Hematopoietic multipotent progenitor cell treated with erythropoietin and hydrocortisone succinate and interleukin-3 and kit ligand, for 8 days (in vitro differentiated cells): ENCODE measurements around the gene MPDU1.
"Not testable (repeated sequence)": the region's sequence is repeated elsewhere in the genome, so short reads cannot be mapped to it uniquely, and the experiment has no call there.

ENCODE experiments used
- DNase-seq: peaks from one replicate; pipeline ENCODE4 v3.0.0-alpha.2; 2015

MPDU1 gene

GRCh38 chr17:7620835-7621234 is 37.2 kb downstream of the MPDU1 start:
- no peak for DNase-seq

- DNase-seq, result no peak
Measured at GRCh38 chr17:7623661-7624060, 40.0 kb downstream of the MPDU1 start.

GRCh38 chr17:7625749-7626148 is 42.1 kb downstream of the MPDU1 start:
- DNase-seq, result not testable (repeated sequence)

GRCh38 chr17:7626307-7626706 is 42.7 kb downstream of the MPDU1 start:
- DNase-seq, result no peak

- DNase-seq, result peak; percentile 65
Measured at GRCh38 chr17:7626956-7627249, 43.3 kb downstream of the MPDU1 start.

- peak; percentile 91 for DNase-seq
Measured at GRCh38 chr17:7627250-7628121, 43.8 kb downstream of the MPDU1 start, which contains the start of gene SAT2. SAT2 (minus strand) TSS chr17:7627821; CDS start chr17:7627635, 186 bp downstream.

- no peak for DNase-seq
Measured at GRCh38 chr17:7629939-7630571, 46.4 kb downstream of the MPDU1 start, which contains the start of gene SHBG. SHBG (plus strand) TSS chr17:7630135; CDS start chr17:7630173, 38 bp downstream.

GRCh38 chr17:7631398-7632380 is 48.0 kb downstream of the MPDU1 start:
- no peak for DNase-seq

- DNase-seq, result peak; percentile 83
Measured at GRCh38 chr17:7632492-7632894, 48.8 kb downstream of the MPDU1 start.

GRCh38 chr17:7633093-7633492 is 49.4 kb downstream of the MPDU1 start:
- peak; percentile 16 for DNase-seq

GRCh38 chr17:7634384-7634783 is 50.7 kb downstream of the MPDU1 start:
- peak; percentile 71 for DNase-seq

- no peak for DNase-seq
Measured at GRCh38 chr17:7636163-7636562, 52.5 kb downstream of the MPDU1 start.
